BJ (cell line): ENCODE measurements around the gene GSE1. TPM values are rescaled to one million over a fixed set of nuclear protein-coding genes. Genes with fewer than 3 reads are reported as not detected.

Source experiments
- CTCF ChIA-PET: fragments of 350-600 bp; formaldehyde crosslinking; extraction: SDS; loops from one replicate; lab custom pipeline; 2021; ENCODE audit warnings: antibody characterized with exemption, inconsistent platforms; lab: Yijun Ruan, JAX
- POLR2A ChIA-PET: fragments of 300-600 bp; sonication (Branson Sonifier 250); formaldehyde crosslinking; extraction: SDS; loops from one replicate; lab custom pipeline; 2021; ENCODE audit warnings: antibody characterized with exemption; lab: Charles Lee
- DNase-seq: peaks from one replicate; pipeline ENCODE4 v3.0.0-alpha.2; 2011; ENCODE audit warnings: low read depth
- H3K27me3 ChIP-seq: 2 replicates; pipeline ENCODE4 v1.6.0; 2011; ENCODE audit warnings: low read length; ENCODE audit not compliant: control insufficient read depth, insufficient read depth
- H3K36me3 ChIP-seq: 2 replicates; pipeline ENCODE4 v1.5.1; 2011; ENCODE audit warnings: low read length; ENCODE audit not compliant: control insufficient read depth, insufficient read depth
- H3K4me3 ChIP-seq: 2 replicates; pipeline ENCODE4 v1.5.1; 2011; ENCODE audit warnings: low read depth, mild to moderate bottlenecking, control low read depth, low read length
- CTCF ChIP-seq: IDR thresholded peaks from 2 replicates; pipeline ENCODE4 v1.5.1; 2011; ENCODE audit warnings: low read depth, mild to moderate bottlenecking, control low read depth, inconsistent platforms, low read length, moderate library complexity; ENCODE audit not compliant: insufficient read depth
- polyA plus RNA-seq: library from polyadenylated mRNA; depleted of rRNA; stranded (reverse); fragments of >200 nt; gene quantifications from 2 replicates; pipeline ENCODE4 v1.2.3, GENCODE V29; 2011

The GSE1 gene
- polyA plus RNA-seq, 1 experiment: 16.2 TPM

- Histone ChIP-seq H3K27me3 (no peaks in the 10 kb centered on the region), H3K36me3 (no peaks in the 10 kb centered on the region), H3K4me3 (no peak overlapping the region)
- no peak for DNase-seq
- peak; percentile 66 for TF ChIP-seq CTCF
- CTCF ChIA-PET: interaction anchor here (0.6 to 3.5 kb wide), 28 partner anchors 9 to 470 kb away, joined by 3 to 21 read pairs (median 4); no protein-coding TSS in a partner anchor
- POLR2A ChIA-PET: no interaction called here
These were observed 104.5 kb downstream of the GSE1 start for GRCh38 chr16:85717393-85718152.

GRCh38 chr16:85718153-85718477 lies 105.0 kb downstream of the GSE1 start:
- Histone ChIP-seq H3K27me3 (no peaks in the 10 kb centered on the region), H3K4me3 (no peak overlapping the region), H3K36me3 (no peaks in the 10 kb centered on the region)
- POLR2A ChIA-PET: no interaction called here
- no peak for DNase-seq
- TF ChIP-seq CTCF: no peak
- CTCF ChIA-PET: interaction anchor here (0.6 to 3.5 kb wide), 23 partner anchors 9 to 470 kb away, joined by 3 to 21 read pairs (median 3); no protein-coding TSS in a partner anchor

DNA sequence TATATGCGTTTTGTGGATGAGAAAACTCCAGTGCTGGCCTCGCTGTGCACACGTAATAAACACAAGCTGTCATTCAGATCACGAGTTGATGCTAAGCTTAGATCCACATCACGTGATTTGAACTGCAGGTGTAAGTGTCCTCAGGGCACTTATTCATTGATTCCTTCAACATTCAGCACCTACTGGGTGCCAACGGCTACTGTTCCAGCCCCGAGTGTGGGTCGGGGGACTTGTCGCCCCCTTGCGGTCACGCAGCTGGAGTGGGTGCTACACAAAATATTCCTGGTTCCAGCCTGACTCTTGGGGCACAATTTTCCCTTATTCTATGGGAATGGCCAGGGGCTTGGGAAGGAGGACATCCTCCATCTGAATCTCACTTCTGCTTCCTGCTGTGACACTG lies 105.6 kb downstream of the GSE1 start:
- H3K36me3 ChIP-seq: no peaks in the 10 kb centered on the region
- H3K27me3 ChIP-seq: no peaks in the 10 kb centered on the region
- ChIA-PET POLR2A (no interaction called here), CTCF (interaction anchor here (0.6 to 3.5 kb wide), 24 partner anchors 8 to 594 kb away, joined by 3 to 21 read pairs (median 4); no protein-coding TSS in a partner anchor)
- no peak for DNase-seq
- peak; percentile 70 for TF ChIP-seq CTCF
- no peak overlapping the region for H3K4me3 ChIP-seq

DNA sequence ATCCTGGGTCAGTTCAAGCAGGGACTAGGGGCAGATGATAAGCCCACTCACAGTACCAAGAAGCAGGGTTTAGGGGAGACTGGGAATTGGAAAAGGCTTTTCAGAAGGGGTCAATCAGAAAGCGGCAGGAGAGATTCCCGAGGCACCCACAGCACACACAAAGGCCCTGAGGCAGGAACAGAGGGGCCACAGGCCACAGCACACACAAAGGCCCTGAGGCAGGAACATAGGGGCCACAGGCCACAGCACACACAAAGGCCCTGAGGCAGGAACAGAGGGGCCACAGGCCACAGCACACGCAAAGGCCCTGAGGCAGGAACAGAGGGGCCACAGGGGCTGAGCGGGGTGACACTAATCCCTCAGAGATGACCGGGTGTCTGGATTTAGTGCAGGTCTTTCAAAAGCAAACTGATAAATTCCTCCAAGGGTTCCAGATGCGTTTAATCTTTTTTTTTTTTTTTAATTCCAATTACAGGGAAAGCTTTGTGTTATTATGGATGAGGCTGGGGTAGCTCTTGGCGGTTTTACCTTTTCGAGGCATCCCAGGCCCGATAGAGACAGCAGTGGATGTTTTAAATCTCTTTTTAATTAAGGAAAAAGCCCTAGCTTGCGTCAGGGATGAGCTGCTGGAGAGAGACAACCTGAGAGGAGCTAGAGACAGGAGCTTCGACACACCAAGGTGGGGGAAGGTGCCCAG lies 106.6 kb downstream of the GSE1 start:
- no peak for TF ChIP-seq CTCF
- CTCF ChIA-PET: interaction anchor here (0.7 to 3.5 kb wide), 12 partner anchors 7 to 595 kb away, joined by 3 to 21 read pairs (median 4); no protein-coding TSS in a partner anchor
- POLR2A ChIA-PET: no interaction called here
- Histone ChIP-seq H3K4me3 (no peak overlapping the region), H3K36me3 (no peaks in the 10 kb centered on the region), H3K27me3 (no peaks in the 10 kb centered on the region)
- DNase-seq: no peak

- POLR2A ChIA-PET: no interaction called here
- Histone ChIP-seq H3K27me3 (no peaks in the 10 kb centered on the region), H3K4me3 (no peak overlapping the region), H3K36me3 (no peaks in the 10 kb centered on the region)
- CTCF ChIA-PET: interaction anchor here (0.7 to 0.9 kb wide), 2 partner anchors 21 to 83 kb away, joined by 3 read pairs; no protein-coding TSS in a partner anchor
- no peak for TF ChIP-seq CTCF
- no peak for DNase-seq
These were observed 107.1 kb downstream of the GSE1 start for GRCh38 chr16:85720302-85720637.
